ENCODE measurements around the gene HELZ. TPM values are rescaled to one million over a fixed set of nuclear protein-coding genes. Genes with fewer than 3 reads are reported as not detected.
A peak's percentile ranks its signal among the peaks of the same experiment; 100 is the strongest.

HELZ gene
- total RNA-seq, 1 experiment from 2014 or later = 40.5 TPM

GRCh38 chr17:67224736-67225135 lies 20.3 kb downstream of the HELZ start:
- no peak for DNase-seq (ENCODE audit: low read depth, low spot score)
- intact Hi-C loops (cut with micrococcal nuclease) = no loop called here
- Histone ChIP-seq H3K9me3 (ENCODE audit: control insufficient read depth in 1 of 2, insufficient read depth in 1 of 2, low read depth in 1 of 2, low read length in 2 of 2) (no peaks in the 10 kb centered on the region), H2AFZ (ENCODE audit: low read depth, low read length, poor library complexity, severe bottlenecking) (no peak overlapping the region), H3K79me2 (ENCODE audit: insufficient read depth, low read length) (peaks cover 67% of the 10 kb centered on the region), H3K36me3 (ENCODE audit: control insufficient read depth in 1 of 2, insufficient read depth in 2 of 2, low read length in 2 of 2) (no peaks in the 10 kb centered on the region), H3K4me3 (replicated peaks in 1 of 2; ENCODE audit: low read depth in 1 of 2, low read length in 2 of 2) (no peak overlapping the region), H3K27ac (ENCODE audit: low read depth, low read length) (no peak overlapping the region), H3K4me2 (ENCODE audit: low read length) (no peak overlapping the region), H3K9me2 (ENCODE audit: insufficient read depth) (no peaks in the 10 kb centered on the region), H4K20me1 (ENCODE audit: insufficient read depth) (peaks cover 8% of the 10 kb centered on the region), H3K9ac (ENCODE audit: low read length) (no peak overlapping the region), H3K4me1 (ENCODE audit: control insufficient read depth in 1 of 2, insufficient read depth in 2 of 2, low read length in 2 of 2) (peaks cover 0 to 16% of the 10 kb centered on the region in 2 experiments; a peak in 2 of 4 replicates), H3K27me3 (ENCODE audit: insufficient read depth, low read length) (no peaks in the 10 kb centered on the region)
- no peak for ATAC-seq
- ChIA-PET CTCF (no interaction called here), RAD21 (ENCODE audit: low non-redundant PET in 1 of 2, low total read pairs in 2 of 2, uncharacterized antibody in 2 of 2, unreplicated experiment in 2 of 2) (no interaction called here), POLR2A (no interaction called here)
- BruUV-seq (replicated peaks) = no TSS peak
- no peak for TF ChIP-seq ZNF274 (IDR thresholded peaks at IDR 0.05; ENCODE audit: low read depth, low read length)
- TF ChIP-seq RAD21 (IDR thresholded peaks at IDR 0.05; ENCODE audit: low read depth) = no peak
- no peak for TF ChIP-seq CBX3 (IDR thresholded peaks at IDR 0.05; ENCODE audit: low read depth)

- Histone ChIP-seq H2AFZ (ENCODE audit: low read depth, low read length, poor library complexity, severe bottlenecking) (no peak overlapping the region), H3K27ac (ENCODE audit: low read depth, low read length) (no peak overlapping the region), H3K4me2 (ENCODE audit: low read length) (no peak overlapping the region), H3K4me3 (replicated peaks in 1 of 2; ENCODE audit: low read depth in 1 of 2, low read length in 2 of 2) (no peak overlapping the region), H3K9me2 (ENCODE audit: insufficient read depth) (no peaks in the 10 kb centered on the region), H3K27me3 (ENCODE audit: insufficient read depth, low read length) (no peaks in the 10 kb centered on the region), H3K9ac (ENCODE audit: low read length) (no peak overlapping the region), H3K79me2 (ENCODE audit: insufficient read depth, low read length) (peaks cover 62% of the 10 kb centered on the region), H4K20me1 (ENCODE audit: insufficient read depth) (peaks cover 8% of the 10 kb centered on the region), H3K9me3 (ENCODE audit: control insufficient read depth in 1 of 2, insufficient read depth in 1 of 2, low read depth in 1 of 2, low read length in 2 of 2) (no peaks in the 10 kb centered on the region), H3K36me3 (ENCODE audit: control insufficient read depth in 1 of 2, insufficient read depth in 2 of 2, low read length in 2 of 2) (no peaks in the 10 kb centered on the region), H3K4me1 (ENCODE audit: control insufficient read depth in 1 of 2, insufficient read depth in 2 of 2, low read length in 2 of 2) (peaks cover 0 to 16% of the 10 kb centered on the region in 2 experiments; a peak in 2 of 4 replicates)
- POLR2A ChIA-PET = no interaction called here
- DNase-seq (ENCODE audit: low read depth, low spot score) (no peak), ATAC-seq (peak; percentile 80)
- CTCF ChIA-PET = no interaction called here
- intact Hi-C loops (cut with micrococcal nuclease) = no loop called here
- TF ChIP-seq ZBTB33 (IDR thresholded peaks at IDR 0.05; ENCODE audit: extremely low read depth, insufficient replicate concordance, low read length) = no peak
- no peak for TF ChIP-seq POLR2AphosphoS5 (IDR thresholded peaks at IDR 0.05; ENCODE audit: low read depth, low read length)
- TF ChIP-seq YY1 (IDR thresholded peaks at IDR 0.05; ENCODE audit: extremely low read depth, insufficient replicate concordance, low read depth, low read length) = no peak
- no peak for TF ChIP-seq CEBPB (IDR thresholded peaks at IDR 0.05; ENCODE audit: low read depth)
- BruUV-seq (replicated peaks) = no TSS peak
- RAD21 ChIA-PET (ENCODE audit: low non-redundant PET in 1 of 2, low total read pairs in 2 of 2, uncharacterized antibody in 2 of 2, unreplicated experiment in 2 of 2) = no interaction called here
These were observed 21.1 kb downstream of the HELZ start for GRCh38 chr17:67223924-67224323.
